ENCODE data around the gene CCR3.

CCR3 gene

GRCh38 chr3:46298871-46299607, 56.8 kb downstream of the CCR3 start:
- DNase-seq = no peak

DNA sequence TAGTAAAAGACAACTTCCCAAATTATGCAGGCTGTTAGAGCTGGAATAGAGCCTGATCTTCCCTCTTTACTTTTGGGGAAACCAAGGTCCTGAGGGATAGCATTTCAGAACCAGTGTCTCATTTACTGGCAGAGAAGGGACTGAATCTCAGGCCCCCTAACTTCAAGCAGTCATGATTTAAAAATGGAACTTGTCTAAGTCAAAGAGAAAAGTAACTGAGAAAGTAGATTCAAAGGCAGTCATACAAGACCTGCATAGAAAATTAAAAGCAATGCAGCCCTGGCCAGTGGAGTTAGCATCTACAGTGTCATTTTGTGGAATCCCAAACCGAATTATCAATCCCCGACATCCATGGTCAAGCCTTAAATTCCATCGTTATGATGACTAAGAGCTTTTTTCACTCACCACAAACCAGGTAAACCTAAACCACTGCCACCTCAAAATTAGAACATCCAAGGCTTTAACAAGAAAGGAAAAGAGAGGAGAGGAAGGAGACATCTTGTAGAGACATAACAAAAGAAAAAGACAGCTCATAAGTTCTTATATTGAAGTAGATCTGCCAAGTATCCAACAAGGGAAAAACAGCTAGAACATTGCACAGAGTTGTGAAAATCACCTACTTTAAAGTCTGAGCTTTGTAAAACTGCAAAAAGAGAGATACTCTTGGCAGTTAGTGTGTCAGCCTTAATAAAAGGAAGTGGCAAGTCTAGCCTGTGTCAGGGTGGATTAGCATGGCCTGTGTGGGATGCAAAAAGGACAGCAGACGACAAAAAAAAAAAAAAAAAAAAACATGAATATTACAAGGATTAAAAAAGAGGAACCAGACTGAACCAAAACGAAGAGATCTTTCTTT, 57.6 kb downstream of the CCR3 start:
- no peak for DNase-seq

GRCh38 chr3:46300461-46300789, 58.2 kb downstream of the CCR3 start:
- DNase-seq = no peak

GRCh38 chr3:46301122-46301835, 59.0 kb downstream of the CCR3 start:
- no peak for DNase-seq

- no peak for DNase-seq
These were observed 61.0 kb downstream of the CCR3 start for GRCh38 chr3:46303240-46303639.

DNA sequence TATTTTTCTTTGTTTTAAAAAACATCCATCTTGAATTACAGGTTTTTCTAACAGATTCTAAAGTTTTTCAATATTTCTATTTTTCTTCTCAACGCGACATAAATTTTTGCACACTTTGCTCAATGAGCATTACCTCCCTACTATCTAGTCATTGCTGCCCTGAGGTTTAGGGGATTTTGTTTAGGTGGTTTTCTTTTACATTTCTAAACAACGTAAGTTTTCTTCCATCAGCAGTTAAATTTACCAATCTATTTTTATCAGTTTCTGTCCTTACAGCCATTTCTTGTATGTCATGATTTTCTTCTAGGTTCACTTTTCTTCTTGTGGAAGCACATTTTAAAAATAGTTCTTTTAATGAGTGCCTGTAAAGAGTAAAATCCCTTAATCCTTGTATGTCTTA, 62.5 kb downstream of the CCR3 start:
- no peak for DNase-seq

GRCh38 chr3:46312991-46313390, 70.7 kb downstream of the CCR3 start:
- DNase-seq = no peak

DNA sequence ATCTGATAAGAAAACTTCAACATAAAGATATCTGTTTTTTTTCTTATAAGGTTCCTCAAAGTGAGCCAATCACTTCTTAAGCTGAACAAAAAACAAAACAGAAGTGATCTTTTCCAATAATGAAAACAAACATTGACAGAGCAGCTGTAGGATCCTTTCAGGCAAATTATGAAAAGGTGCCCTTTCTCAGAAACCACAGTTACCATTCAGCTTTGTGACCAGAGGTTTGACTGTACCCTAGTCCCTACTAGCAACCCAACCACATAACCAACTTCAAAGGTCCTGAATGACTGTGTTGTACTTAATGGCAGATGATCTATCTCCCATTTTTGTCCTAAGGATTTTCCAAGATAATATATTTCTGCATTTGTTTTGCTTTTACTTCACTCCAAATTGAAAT, 72.3 kb downstream of the CCR3 start:
- DNase-seq = no peak

- no peak for DNase-seq
These were observed 73.9 kb downstream of the CCR3 start for GRCh38 chr3:46316206-46316605.

All from right kidney (tissue), 1 donor.